ENCODE data around the gene LRRC74A. TPM values are rescaled to one million over a fixed set of nuclear protein-coding genes. Genes with fewer than 3 reads are reported as not detected.

The LRRC74A gene
- total RNA-seq, 1 donor from 2014 or later, result not detected

GRCh38 chr14:76918256-76918781 lies 92.1 kb downstream of the LRRC74A start:
- Mint-ChIP-seq H3K4me1 (ENCODE audit: low read depth) (peaks cover 82% of the 10 kb centered on the region), H3K4me3 (ENCODE audit: unreplicated experiment) (peak overlapping the region; percentile 37), H3K27ac (ENCODE audit: unreplicated experiment) (peak overlapping the region; percentile 99), H3K36me3 (ENCODE audit: low read depth) (no peaks in the 10 kb centered on the region), H3K9me3 (ENCODE audit: low read depth) (no peaks in the 10 kb centered on the region), H3K27me3 (ENCODE audit: low read depth) (no peaks in the 10 kb centered on the region)
- DNase-seq (ENCODE audit: low spot score), result no peak
- no peak for TF ChIP-seq CTCF (IDR thresholded peaks at IDR 0.05)

GRCh38 chr14:76918782-76919394 lies 92.7 kb downstream of the LRRC74A start:
- Mint-ChIP-seq H3K4me3 (ENCODE audit: unreplicated experiment) (peak overlapping the region; percentile 54), H3K4me1 (ENCODE audit: low read depth) (peaks cover 82% of the 10 kb centered on the region), H3K9me3 (ENCODE audit: low read depth) (no peaks in the 10 kb centered on the region), H3K36me3 (ENCODE audit: low read depth) (no peaks in the 10 kb centered on the region), H3K27me3 (ENCODE audit: low read depth) (no peaks in the 10 kb centered on the region), H3K27ac (ENCODE audit: unreplicated experiment) (peak overlapping the region; percentile 99)
- peak; percentile 99 for DNase-seq (ENCODE audit: low spot score)
- TF ChIP-seq CTCF (IDR thresholded peaks at IDR 0.05), result peak; percentile 41

Other genes starting within 250 kb of the LRRC74A start
- gene VASH1, start 64.9 kb upstream of the LRRC74A start, total RNA-seq, result 26.0 to 41.8 TPM (median 29.7 TPM) in 3 replicates
- 8.6 to 13.8 TPM (median 9.6 TPM) in 3 replicates for gene ANGEL1, start 13.5 kb upstream of the LRRC74A start, total RNA-seq
- gene IRF2BPL, start 202.3 kb downstream of the LRRC74A start, total RNA-seq, result 56.0 to 61.9 TPM (median 56.7 TPM) in 3 replicates

Data from chondrocyte (in vitro differentiated cells).